NCI-H2107 (cell line): ENCODE measurements around the gene GP1BB.
"Not testable (repeated sequence)": the region's sequence is repeated elsewhere in the genome, so short reads cannot be mapped to it uniquely, and the experiment has no call there.

Experiments used
- DNase-seq: peaks from one replicate; lab custom pipeline; 2025; lab: John Stamatoyannopoulos, UW

Gene GP1BB

DNA sequence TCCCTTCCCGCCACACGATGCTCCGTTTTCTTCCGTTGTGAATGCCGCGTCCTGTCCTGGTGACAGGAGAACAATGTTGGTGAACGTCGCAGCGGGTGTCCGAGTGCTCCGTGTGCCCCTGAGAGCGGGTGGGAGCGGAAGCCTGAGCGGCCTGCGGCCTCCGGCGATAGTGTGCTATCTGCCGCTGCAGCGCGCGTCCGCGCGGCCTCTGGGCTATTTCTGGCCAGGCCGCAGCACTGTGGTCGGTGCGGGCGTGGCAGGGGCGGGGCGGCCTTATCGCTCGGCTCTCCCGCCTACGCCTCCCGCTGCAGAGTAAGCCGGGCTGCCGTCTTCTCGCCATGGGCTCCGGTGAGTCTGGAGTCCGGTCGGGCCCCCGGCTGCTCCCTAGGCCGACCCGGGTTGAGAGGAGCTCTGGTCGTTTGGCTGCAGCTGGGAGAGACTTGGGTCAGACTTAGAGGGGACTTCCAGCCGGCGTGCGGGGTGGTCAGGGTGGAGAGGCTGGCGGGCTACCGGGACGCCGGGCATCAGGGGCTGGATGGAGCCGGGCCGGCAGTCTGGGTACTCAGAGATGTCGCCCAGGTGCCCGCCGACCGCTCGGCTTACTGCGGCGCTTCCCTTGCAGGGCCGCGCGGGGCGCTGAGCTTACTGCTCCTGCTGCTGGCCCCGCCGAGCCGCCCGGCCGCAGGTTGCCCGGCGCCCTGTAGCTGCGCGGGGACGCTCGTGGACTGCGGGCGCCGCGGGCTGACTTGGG is at the start of gene GP1BB:
Gene GP1BB (plus strand): TSS at position 308 of the 751 bp plus-strand sequence. CDS start 31 bp downstream, at position 339.
- no peak for DNase-seq

- DNase-seq: no peak
These were observed 49.7 kb upstream of the GP1BB start for GRCh38 chr22:19673660-19674059.

GRCh38 chr22:19674129-19674928 is 49.0 kb upstream of the GP1BB start:
- DNase-seq: no peak

GRCh38 chr22:19674929-19675253 is 48.4 kb upstream of the GP1BB start:
- DNase-seq: no peak

DNA sequence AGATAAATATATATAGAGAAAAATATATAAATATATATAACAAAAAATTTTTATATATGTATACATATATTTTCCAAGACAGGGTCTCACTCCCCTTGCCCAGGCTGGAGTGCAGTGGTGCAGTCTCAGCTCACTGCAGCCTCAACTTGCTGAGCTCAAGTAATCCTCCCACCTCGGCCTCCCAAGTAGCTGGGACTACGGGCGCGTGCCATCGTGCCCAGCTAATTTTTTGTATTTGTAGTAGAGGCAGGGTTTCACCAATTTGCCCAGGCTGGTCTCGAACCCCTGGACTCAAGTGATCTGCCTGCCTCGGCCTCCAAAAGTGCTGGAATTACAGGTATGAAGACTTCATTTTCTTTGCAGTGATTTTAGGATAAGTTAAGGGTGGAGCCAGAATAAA is 47.9 kb upstream of the GP1BB start:
- no peak for DNase-seq

GRCh38 chr22:19676437-19676836 is 46.9 kb upstream of the GP1BB start:
- not testable (repeated sequence) for DNase-seq

DNA sequence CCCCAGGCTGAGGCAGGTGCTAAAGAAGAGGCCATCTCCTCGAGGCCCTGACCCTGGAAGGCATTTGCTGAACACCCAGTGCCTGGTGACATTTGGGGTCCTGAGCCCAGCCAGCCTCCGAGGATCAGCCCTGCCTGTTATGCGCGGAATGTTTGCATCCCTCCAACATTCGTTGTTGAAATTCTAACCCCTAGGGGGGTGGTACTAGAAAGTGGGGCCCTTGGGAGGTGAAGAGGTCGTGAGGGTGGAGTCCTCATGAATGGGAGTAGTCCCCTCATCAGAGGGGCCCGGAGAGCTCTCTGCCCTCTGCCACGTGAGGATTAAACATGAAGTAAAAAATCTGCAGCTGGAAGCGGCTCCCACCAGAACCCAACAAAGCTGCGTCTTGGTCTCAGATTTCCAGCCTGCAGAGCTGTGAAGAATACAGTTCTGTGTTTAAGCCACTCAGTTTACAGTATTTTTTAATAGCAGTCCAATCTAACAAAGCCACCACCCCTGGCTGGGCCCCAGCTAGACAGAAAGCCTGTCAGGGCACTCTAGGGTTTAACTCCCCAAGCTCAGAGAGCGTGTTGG is 44.3 kb upstream of the GP1BB start:
- DNase-seq: peak; percentile 14

DNA sequence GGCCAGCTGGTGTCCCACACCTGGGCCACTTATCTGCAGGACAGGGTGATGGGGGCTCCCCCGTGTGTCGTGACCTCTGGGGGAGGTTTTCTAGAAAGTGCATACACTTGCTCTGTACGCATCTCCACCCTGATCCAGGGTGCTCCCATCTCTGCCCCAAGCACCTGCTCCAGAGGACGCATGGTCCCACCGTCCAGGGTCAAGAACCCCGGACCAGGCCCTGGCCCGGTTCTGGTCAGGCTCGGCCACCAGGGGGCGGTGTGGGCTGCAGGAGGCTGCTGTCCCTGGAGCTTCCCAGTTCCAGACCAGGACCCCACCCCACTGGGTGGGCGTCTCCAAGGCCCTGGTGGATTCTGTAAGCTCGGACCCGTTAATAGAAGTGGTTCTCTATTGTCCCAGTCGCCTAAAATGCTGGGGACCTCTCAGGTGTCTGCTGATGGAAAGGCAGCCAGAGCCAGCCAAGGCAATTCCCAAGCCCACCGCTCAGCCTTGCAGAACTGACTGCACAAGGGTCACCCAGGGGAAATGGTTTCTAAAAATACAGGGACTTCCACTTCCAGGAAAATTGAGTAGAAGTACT is 43.7 kb upstream of the GP1BB start:
- no peak for DNase-seq

DNA sequence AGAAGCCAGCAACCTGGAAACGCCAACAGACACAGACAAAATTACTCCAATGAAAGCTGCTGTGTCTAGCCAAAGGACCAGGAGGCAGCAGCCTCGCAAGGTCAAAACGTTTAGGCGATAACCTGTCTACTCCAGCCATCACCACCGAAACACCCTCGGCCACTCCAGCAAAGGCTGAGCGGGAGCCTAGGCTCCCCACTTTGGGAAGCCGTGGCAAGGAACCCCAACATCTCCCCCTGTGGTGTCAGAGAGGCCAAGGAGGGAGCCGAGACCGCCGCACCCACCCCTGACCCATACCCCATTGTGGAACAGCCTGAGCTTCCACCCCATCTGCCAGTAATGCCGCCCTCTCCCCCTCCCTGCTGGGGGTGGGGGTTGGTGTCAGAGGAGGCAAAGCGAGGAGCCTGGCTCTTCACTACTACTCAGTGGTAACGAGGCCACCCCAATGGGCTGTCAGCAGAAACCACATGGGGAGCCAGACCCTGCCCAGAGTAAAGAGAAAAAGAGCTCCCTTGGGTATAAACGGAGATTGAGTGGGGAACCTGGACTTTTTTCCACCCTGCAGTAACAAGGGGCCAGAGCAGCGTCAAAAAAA is 43.0 kb upstream of the GP1BB start:
- no peak for DNase-seq

DNA sequence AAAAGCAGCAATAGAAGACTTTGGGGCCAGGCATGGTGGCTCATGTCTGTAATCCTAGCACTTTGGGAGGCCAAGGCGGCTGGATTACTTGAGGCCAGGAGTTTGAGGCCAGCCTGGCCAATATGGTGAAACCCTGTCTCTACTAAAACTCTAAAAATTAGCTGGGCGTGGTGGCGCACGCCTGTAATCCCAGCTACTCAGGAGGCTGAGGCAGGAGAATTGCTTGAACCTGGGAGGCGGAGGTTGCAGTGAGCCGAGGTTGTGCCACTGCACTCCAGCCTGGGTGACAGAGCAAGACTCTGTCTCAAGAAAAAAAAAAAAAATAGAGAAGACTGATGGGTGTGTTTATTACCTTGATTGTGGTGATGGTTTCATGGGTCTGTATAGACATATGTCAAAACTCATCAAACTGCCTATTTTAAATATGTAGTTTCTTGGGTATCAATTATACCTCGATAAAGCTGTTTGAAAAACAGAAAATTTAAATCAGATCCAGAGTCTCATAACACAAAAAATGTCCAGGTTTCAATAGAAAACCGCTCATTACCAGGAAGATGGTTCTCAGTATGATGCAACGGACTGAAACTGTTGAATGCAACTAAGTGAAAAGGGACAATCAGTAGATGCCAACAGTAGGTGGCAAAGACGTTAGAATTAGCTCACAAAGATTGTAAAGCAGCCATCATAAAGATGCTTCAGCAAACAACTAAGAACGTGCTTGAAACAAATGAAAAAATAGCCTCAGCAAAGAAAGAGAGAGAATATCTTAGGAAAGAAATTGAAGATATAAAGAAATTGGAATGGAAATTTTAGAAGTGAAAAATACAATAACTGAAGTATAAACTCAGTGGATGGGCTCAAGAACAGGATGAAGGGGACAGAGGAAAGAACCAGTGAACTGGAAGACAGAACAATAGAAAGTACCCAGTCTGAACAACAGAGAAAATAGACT is 42.2 kb upstream of the GP1BB start:
- DNase-seq: no peak

GRCh38 chr22:19681863-19682245 is 41.5 kb upstream of the GP1BB start:
- DNase-seq: no peak

DNA sequence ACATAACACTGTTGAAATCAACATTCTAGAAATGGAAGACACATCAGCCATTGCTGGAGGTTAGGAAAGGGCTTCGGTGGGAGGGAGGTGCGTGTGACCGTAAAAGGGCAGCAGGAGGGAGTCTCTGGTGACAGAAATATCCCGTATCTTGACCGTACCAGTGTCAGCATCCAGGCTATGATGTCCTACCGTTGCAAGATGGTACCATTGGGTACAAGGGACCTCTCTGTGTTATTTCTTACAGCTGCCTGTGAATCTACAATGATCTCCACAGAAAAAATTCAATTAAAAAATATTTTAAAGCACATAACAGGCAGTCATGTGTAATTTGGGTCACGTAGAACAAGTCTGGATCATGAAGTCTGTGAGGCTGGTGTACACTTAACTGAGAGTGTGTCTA is 36.4 kb upstream of the GP1BB start:
- no peak for DNase-seq

DNA sequence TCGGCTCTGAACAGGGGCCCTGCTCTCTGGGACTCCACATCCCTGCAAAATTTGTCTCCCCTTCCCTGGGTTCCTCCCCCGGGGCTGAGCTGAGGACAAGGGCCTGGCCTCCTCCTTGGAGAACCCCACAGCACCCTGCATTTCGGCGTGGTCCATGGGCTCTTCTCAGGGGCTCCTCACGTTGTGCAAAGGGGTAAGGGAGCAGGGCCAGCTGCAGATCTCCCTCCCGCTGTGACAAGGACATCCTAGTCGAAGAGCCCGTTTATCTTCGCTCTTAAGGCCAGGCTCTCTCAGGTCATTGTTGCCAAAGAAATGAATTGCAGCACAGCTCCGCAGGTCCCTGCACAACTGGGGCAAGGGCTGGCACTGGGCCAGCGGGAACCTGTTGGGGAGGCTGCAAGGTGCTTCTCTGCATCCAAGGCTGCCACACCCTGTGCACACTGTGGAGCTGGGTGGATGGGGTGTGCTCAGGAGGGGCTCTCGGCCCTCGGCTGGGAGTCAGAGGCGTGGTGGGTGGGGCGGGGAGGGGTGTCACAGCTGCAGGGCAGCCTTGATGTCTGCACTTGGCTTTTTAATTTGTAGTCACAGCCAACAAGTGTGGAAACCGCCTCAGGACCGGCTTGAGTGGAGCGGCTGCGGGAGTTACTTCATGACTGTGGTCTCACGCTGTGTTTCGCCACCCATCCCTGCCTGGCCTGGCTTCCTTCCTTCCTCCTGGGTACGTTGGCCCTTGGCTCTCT is 35.6 kb upstream of the GP1BB start:
- peak; percentile 44 for DNase-seq

GRCh38 chr22:19688301-19689290 is 34.7 kb upstream of the GP1BB start:
- DNase-seq: no peak

DNA sequence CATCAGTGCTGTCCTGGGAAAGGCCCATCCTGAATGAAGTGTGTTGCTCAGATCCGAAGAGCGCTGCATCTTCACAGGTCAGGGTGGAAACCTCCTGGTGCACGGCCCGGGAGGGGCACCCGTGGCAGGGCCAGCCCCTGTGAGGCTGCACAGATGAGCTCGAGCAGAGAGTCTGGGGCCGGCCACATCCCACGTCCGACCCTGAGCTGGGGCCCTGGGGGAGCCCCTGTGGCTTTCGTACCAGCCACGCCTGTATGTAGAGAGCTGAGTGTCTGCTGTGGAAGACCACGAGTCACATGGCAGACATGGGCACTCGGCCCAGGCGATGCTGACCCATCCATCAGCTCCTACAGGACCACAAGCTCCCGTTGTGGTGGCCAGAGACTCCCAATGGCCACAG is 33.9 kb upstream of the GP1BB start:
- no peak for DNase-seq

DNA sequence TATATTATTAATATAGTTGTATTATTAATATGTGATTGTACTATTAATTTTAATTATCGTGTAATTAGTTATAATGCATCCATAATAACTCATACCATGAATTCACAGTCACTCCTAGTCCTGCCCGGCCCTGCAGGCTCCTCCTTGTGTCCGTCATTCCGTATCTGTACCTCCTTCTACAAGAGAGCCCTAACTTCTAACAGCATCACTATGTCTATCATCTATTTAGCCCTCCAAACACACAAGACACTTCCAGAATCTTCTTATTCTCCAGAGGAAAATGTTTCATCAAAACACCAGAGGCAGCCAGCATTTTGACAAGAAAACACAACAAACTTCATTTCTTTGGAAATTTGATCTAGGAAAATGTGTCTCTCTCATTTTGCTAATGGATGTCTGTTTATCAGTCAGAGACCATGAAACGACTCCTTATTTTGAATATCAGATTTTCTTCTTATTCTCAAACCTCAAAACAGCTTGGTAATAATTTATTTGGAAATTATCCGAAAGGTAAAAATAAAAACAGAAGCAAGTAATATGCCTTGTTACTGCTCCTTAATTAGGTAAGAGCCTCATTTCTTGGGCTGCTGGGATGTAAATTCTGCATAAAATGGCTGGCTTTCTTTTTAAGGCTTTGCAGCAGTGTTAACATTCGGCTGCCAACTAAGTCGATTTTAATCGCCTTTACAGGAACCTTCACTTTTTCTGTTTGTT is 32.2 kb upstream of the GP1BB start:
- DNase-seq: no peak

- DNase-seq: no peak
These were observed 31.5 kb upstream of the GP1BB start for GRCh38 chr22:19691721-19692341.

GRCh38 chr22:19693581-19693980 is 29.8 kb upstream of the GP1BB start:
- DNase-seq: no peak
